ENCODE data around the gene NMNAT3.
"Not testable (repeated sequence)": the region's sequence is repeated elsewhere in the genome, so short reads cannot be mapped to it uniquely, and the experiment has no call there.

The NMNAT3 gene

DNA sequence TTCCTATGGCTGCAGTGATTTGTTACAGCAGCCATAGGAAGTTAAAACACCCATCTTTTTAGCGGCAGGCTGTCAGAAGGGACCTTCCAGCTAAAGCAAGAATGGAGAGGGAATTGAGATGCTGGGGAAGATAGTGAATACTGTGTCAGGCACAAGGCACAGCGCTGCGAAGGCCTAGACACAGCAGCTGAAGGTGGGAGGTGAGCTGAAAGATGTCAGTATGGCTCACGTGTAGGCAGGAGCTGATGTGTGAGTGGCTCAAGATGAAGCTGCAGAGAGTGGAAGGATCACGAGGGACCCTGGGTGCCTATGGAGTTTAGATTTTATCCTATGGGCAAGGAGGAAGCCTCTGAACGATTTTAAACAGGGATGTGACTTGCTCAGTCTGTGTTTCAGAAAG lies 44.3 kb downstream of the NMNAT3 start:
- no peak for DNase-seq

DNA sequence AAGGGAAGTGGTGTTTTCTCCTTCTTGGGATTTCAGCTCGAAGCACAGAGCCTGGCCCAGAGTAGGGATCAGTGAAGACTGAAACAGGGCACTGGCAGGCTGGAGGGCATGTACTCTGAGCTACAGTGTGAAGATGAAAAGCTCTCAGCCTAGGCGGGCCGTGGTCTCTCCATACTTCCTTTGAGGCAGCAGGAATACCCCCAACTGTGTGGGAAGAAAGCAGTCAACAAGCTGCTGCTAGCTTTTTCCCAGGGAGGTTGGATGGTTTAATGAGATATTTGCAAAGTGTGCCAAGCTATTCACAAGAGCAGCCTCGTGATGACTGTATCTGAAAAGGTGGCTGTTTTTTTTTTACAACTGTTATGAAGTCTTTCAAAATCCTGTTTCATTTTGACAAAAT lies 47.2 kb downstream of the NMNAT3 start:
- no peak for DNase-seq

DNA sequence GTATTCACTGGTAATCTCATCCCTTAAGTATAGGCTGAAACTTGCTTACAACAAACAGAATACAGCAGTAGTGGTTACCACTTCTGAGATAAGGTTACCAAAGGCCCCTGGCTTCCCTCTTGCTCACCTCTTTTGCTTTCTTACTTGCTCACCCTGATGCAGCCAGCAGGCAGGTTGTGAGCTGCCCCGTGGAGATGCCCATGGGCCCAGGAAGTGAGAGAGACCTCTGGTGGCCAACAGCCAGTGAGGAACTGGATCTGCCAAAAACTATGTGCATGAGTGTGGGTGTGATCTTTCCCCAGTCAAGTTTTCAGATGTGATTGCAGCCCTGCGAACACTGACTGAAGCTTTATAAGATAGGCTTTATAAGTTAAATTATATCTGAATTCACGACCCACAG lies 48.7 kb downstream of the NMNAT3 start:
- peak; percentile 54 for DNase-seq

DNA sequence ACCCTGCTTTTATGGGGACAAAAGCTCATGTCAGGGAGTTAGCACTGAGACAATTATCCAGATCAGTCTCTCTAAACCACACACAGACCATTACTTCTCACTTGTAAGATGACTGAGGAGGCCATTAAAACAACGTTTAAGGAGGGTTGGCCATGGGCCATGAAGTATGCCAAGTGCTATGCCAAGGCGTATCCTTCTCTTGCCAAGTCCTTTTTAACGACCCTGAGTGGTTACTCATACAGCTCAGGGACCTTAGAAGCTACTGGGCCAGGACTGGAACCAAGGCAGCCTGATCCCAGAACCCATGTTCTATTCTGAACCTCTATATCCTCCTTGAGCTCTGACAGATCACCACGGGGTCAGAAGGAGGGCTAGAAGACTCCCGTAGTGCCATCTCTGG lies 50.0 kb downstream of the NMNAT3 start:
- DNase-seq: no peak

DNA sequence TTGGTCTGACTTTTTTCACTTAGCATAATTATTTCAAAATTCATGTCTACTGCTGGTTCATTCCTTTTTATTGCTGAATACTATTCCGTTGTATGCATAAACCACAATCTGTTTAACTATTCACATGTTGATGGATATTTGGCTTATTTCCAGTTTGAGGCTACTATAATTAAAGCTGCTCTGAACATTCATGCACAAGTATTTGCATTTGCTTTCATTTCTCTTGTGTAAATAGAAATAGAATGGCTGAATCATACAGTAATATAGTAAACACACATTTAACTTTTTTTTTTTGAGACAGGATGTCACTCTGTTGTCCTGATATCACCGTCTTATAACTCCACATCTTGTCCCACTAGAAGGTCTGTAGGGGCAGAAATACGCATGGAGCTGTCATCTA lies 57.3 kb downstream of the NMNAT3 start:
- DNase-seq: no peak

DNA sequence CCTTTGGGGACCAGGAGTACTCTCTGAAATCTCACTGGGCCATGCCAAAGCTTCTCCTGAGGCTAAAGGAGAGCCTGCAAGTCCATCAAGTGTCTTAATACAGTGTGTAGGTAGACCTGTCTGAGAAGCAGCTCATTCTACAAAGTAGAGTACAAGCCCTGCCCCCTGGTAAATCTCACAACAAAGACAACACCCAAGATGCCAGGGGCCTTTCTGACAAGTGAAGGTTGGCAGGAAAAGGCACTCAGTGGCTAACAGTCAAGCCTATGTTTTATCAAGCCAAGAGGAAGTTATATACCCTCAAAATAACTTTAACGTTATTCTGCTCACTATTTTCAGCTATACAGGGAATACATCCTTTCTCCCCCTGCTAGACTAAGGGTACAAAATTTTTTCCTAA lies 58.3 kb downstream of the NMNAT3 start:
- DNase-seq: peak; percentile 49

DNA sequence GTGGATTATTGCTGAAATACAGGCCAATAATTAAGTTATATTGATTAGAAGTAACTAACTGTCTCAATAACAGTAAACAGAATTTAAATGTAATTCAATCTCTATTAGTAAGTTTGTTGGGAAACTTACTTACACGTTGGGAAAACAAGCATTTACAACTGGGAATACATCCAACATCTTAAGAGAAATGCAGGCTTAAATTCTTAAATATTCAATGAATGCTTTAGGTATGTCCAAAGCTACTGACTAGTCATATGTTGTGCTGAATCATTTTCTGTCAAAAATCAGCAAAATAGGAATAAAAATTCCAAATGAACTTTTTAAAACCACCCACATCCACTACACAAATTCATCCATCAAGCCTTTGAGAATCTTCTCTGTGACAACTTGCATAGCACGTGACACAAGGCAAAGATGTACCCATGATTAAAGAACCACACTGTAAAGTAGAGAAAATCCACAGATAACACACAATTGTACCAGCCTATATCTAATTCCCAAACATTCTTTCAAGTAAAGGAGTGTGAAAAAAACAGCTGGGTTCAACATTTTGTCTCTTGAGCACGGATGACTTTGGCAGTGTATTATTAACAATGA lies 60.0 kb downstream of the NMNAT3 start:
- DNase-seq: no peak

DNA sequence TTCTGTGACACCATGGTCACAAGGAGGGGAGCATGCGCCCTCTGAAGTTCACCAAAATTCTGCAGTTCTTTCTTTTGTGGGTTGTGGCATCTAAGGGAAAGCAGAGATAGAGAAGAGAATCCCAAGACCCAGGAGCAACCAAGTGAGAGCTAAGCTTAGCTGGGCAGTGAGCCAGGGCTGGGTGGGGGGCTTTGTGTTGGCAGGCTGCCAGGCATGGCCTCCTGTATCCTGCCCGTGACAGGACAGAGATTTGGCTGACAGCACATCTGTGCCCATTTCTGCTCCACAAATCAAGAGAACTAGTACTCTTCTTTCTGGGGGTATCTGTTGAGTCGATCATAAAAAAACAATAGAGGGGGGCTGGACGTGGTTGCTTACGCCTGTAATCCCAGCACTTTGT lies 66.2 kb downstream of the NMNAT3 start:
- peak; percentile 15 for DNase-seq

DNA sequence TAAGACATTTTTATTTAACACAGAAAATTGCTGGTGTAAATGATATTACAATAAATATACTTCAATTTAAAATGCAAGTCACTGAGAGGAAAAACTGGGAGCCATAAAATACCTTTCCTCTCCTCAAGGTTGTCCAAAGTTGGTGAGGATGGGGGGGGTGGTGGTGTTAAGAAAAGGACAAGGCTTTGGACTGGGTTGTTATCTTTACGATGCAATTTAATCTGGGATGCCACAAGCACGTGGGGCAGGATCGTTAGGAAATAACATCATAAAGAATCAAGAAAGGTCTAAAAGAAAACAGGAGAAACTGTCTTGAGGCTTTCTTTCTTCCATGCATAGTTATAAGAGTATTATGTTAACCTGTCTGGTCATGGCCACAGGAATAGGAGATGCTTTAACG lies 66.9 kb downstream of the NMNAT3 start:
- no peak for DNase-seq

DNA sequence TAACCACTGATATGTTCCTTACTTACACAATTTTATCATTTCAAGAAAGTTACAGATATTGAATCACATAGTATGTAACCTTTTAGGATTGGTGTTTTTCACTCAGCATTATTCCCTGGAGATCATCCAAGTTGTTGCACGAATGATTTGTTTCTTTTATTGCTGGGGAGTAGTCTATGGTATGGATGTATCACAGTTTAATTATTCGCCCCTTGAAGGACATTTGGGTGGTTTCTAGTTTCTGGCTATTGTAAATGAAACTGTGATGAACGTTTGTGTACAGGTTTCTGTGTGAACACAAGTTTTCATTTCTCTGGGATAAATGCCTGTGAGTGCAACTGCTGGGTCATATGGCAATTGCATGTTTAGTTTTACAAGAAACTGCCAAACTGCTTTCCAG lies 68.8 kb downstream of the NMNAT3 start:
- DNase-seq: no peak

DNA sequence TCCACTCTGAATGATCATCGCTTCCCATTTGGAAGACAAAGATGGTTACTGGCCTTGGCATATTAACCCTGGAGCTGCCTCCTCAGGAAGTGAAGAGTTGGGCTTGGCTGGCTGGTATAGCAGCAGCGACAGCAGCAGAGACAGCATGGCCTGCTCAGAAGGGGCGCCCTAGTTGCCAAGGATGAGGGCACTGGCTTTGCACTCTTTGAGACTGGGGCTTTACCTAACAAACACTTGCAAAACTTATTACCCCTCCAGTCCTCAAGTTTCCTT lies 69.7 kb downstream of the NMNAT3 start:
- no peak for DNase-seq

DNA sequence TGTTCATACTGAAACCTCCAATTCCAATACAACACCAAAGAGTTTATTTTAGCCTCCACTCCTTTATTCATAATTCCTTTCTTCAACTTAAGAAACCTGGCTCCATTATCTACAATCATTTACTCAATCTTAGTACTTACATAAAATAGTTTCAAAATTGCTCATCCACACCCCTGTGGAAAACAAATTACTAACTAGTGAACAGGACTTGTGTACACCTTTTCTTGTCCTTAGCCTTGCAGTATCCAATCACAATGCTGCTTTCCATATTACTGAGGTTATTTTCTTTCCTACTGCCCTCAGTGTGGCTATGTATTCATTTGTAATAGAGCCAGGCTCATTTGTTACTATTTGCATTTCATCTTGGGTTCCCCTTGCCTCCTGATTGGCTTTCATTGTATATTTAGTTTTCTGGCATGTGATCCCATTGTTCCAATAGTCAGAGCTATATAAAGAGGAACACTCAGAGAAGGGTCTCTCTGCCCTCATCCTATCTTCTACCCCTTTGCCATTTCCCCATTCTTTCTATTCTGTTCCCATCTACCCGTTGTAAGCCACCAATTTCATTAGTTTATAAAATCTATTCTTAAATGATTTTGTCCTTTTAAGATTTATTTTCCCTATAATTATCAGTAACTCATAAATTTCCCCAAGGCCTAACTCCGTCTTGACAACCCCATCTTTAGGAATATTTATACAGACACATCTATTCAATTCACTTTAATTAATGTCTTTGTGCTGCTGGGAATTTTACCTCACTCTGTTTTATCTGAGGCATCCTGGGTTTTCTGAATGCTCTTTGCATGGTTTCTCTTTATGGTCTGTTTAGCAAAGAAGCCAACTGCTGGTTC lies 70.3 kb downstream of the NMNAT3 start:
- no peak for DNase-seq

DNA sequence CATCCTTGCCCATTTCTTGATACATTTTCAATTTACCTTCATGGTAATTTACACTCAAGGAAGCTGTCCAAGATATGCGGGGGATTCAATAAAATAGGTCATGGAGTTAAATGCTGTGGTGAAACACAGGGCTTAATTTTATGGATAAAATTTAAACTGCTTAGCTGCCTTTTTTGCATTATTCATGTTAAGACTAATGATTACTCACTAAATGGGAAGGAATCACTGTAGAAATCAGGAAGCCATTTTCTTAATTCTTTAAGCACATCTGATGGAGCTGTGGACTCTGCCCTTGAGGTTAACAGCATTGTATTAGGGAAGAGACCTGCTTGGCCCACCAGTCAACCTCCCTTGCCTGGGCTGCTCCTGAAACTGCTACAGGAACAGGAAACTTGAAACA lies 75.8 kb downstream of the NMNAT3 start:
- DNase-seq: no peak

DNA sequence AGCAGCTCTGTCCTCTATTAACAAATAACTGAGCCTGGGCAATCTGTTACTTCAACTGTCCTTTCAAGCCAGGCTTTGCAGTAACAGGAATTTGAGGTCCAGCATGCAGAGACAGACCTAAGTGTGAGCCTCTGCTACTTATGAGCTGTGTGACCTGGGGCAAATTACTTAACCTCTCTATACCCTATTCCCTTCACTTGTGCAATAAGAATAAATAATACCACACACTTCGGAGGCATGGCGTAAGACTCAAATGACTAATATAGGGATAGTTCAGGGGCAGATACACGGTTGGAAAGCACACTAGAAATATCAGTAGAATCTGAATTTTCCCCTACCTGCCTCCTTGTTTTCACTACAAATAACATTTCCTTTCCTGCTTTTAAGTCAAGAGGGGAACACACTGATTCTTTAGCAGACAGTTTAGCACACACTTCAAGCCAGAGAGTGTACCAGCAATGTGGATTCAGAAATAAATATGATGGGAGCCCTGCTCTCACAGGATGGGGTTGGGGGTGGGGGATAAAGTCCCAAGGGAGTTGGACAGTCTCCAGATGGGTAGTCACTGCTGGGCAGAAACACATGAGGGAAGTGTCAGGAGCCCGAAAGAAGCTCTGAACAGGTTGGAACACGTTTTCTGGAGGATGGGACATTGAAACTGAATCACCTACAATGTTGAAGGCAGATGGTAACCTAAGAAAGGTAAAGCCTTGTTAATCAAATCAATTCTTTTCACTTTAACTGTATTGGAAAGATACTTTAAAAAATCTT lies 76.4 kb downstream of the NMNAT3 start:
- no peak for DNase-seq

DNA sequence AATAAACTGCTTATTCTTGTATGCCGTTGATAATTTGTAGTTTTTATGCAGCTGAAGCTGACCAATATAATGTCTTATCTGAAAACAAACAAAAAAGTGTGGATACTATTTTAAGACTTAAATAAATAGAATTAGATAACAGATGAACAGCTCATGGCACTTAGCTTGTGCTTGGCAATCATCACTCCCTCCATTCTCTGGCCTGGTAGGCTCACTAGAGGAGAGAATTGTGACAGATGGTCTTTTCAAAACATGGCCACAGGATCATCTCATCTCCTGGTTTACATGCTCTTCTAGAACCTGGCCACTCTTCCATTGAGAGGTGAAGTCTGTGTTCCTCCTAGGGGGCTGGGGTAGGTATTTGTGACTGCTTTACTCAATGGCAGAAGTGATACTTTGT lies 79.8 kb downstream of the NMNAT3 start:
- DNase-seq: no peak

DNA sequence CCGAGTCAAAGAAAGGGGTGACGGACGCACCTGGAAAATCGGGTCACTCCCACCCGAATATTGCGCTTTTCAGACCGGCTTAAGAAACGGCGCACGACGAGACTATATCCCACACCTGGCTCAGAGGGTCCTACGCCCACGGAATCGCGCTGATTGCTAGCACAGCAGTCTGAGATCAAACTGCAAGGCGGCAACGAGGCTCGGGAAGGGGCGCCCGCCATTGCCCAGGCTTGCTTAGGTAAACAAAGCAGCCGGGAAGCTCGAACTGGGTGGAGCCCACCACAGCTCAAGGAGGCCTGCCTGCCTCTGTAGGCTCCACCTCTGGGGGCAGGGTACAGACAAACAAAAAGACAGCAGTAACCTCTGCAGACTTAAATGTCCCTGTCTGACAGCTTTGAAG lies 86.6 kb downstream of the NMNAT3 start:
- DNase-seq: not testable (repeated sequence)

DNA sequence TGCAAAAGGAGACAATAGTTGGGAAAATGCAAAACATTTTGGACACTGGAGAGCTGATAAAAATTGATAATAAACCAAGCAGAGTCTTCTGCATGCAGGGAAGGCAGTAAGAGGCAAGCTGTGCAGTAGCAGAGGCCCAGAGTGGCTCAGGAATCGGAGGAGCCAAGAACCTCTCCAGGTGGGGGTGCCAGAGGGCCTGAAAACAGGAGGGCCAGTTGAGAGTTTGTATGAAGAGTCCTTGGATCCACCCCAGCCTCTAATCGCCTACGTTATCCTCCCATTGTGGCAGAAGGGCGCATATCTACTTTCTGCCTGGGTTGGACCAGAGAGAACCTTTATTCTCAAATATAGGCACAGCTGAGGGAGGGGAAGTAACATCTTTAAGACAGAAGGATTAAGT lies 89.3 kb downstream of the NMNAT3 start:
- DNase-seq: peak; percentile 67

DNA sequence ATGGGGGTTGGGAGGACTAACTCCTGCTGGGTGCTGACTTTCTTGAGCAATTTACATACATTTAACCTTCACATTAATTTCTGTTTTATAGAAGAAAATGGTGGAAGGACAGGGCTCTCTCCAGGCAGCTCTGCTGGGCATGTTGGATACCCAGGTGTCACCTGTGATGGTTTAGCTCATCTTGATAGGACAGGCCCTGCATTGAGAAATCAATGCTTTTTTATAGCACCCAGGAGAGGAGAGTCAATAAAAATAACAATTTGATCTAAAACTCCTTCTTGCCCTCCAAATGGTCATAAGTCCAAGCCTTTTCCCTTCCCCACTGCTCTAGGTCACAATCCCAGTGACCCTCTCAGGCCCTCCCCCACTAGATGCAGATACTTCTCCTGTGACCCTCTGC lies 90.0 kb downstream of the NMNAT3 start:
- DNase-seq: no peak

DNA sequence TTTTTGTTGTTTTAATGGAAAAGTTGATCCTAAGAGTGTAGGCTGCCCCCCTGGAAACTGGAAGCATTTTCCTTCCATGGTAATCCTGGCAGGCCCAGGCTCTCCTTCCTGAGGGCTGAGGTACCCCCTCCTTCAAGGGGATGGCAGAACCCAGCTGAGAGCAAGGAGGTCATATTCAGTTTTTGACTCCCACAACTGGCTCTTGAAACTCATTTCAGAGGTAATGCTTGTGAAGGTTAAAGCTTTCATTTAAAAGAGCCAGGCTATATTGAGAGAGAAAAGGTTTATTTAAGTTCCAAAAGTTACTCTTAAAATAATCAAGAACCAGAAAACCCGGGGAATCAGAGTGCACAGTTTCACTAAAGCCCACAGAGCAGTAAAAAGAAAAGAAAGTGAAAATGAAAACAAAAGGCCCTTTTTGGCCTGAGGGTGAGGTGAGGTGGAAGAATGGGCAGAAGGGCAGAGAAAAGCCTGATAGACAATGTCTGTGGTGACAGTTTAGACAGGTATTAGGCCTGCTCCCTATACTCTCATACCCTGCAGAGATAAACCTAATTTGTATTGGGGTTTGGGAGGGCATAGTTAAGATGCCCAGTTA lies 91.3 kb downstream of the NMNAT3 start:
- no peak for DNase-seq

DNA sequence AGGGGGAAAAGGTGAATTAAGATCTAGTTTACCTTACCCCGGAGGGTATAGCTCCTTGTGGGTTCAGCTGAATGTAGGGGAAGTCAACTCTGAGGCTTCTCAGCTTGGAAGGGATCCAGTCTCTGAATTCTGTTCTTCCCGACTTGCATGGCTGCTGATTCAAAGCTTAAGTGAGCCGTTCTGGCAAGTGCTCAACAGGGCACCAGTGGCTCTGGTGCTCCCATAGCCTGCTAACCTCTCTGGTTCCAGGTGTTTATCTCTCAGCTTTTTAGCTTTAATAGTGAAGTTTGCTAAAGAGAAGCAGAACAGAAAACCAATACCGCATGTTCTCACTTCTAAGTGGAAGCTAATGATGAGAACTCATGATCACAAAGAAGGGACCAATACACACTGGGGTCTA lies 92.0 kb downstream of the NMNAT3 start:
- no peak for DNase-seq

DNA sequence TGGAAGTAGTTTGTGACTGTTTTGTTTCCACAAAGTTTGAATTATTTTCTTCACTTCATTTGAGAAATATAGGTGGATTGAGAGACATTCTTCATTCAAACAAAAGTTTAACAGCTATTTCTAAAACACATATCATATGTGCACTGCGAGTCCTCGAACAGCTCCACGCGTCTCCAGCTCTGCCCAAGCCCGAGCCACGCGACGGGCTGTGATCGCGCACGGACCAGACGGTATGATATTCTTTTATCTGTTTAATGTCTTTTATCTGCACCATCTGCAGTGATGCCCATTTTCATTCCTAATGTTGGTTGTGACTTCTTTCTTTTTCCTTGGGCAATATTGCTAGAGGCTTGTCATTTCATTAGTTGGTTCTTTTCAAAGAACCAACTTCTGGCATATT lies 94.1 kb downstream of the NMNAT3 start:
- not testable (repeated sequence) for DNase-seq

DNA sequence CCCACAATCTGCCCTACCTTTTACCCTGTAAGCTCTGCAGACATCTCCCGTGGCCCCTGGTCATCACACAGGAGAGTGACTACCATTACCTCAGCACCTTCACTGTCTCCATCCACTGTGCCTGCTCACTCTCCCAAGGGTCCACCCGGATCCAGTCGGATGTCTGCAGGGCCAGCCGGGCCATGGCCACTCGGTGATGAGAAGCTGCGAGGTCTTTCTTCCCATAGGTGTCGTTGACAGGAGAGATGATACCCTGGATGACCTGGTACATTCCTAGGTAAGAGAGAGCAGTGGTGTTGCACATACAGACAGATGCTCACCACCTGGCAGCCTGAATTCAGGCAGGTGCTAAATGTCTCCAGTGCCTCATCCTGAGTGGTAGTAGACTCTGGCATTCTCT lies 99.0 kb downstream of the NMNAT3 start:
- no peak for DNase-seq

DNA sequence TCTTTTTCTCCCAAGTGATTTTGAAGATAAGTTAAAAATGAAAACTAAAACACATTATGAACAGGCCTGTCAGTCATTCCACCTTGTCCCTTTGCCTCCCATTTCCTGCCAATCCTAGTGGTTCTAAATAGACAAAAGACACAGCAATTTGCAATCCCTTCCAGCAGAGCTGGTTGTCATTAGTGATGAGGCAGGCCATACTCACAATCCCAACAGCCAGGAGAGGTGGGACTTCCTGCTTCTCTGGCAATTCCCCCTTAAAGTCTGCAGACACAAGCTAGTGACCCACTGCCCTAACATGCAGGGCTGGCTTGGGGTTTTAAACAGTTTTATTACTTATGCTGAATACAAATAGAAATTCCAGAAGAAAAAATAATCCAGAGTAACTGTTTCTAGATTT lies 99.9 kb downstream of the NMNAT3 start:
- DNase-seq: no peak

DNA sequence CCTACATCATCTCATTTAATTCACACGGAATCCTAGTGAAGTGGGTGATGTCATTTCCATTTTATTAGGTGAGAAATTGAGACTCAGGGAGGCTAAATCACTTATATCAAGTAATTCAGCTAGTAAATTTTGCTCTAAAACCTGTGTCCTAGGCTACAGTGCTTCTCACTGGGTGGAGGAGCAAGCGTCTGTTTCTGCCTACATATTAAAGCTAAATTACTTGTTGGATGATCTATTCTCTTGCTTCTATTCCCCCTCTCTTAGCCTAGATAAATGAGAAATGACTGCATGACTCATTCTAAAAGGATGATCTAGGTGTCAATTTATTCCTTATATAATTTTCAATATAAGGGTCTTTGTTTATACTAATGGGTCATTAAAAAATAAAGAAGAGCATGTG lies 100.4 kb downstream of the NMNAT3 start:
- DNase-seq: no peak

All from hematopoietic multipotent progenitor cell treated with erythropoietin and hydrocortisone succinate and interleukin-3 and kit ligand, for 4 days (in vitro differentiated cells).